ENCODE results near the gene UNG. TPM values are rescaled to one million over a fixed set of nuclear protein-coding genes. Genes with fewer than 3 reads are reported as not detected.

The UNG gene
- total and polyA plus RNA-seq, 8 donors = 13.8 to 27.2 (median 18.6) TPM

GRCh38 chr12:109130297-109131153 lies 33.1 kb downstream of the UNG start:
- intact Hi-C loops (cut with DNase I; ENCODE audit: low total_unique reads) = no loop called here
- H3K36me3 ChIP-seq = no peaks in the 10 kb centered on the region
- H3K27me3 ChIP-seq = no peaks in the 10 kb centered on the region
- H3K4me3 ChIP-seq = no peak overlapping the region
- H3K27ac ChIP-seq = peak overlapping the region in 4 of 5 donors; percentile 49 to 78 (median 56)
- no peak for DNase-seq
- H3K4me1 ChIP-seq = peaks cover 11 to 50% (median 29%) of the 10 kb centered on the region in 4 donors
- H3K9me3 ChIP-seq = no peaks in the 10 kb centered on the region
- WGBS, 5 donors = 74 to 86% (median 82%) methylated on average over 14 to 15 of the region's 15 CpGs
- TF ChIP-seq POLR2AphosphoS5 (IDR thresholded peaks at IDR 0.05) (no peak), EP300 (IDR thresholded peaks at IDR 0.05) (no peak), CTCF (IDR thresholded peaks at IDR 0.05) (no peak), POLR2A (IDR thresholded peaks at IDR 0.05) (no peak)

- TF ChIP-seq EP300 (IDR thresholded peaks at IDR 0.05) = no peak
- TF ChIP-seq CTCF (IDR thresholded peaks at IDR 0.05) = no peak
- no peak for TF ChIP-seq POLR2AphosphoS5 (IDR thresholded peaks at IDR 0.05)
- no peak for TF ChIP-seq POLR2A (IDR thresholded peaks at IDR 0.05)
These were observed 34.0 kb downstream of the UNG start for GRCh38 chr12:109131154-109132050.

GRCh38 chr12:109134186-109134917 lies 37.0 kb downstream of the UNG start:
- Histone ChIP-seq H3K4me1 (peaks cover 11 to 33% (median 20%) of the 10 kb centered on the region in 4 donors), H3K9me3 (no peaks in the 10 kb centered on the region), H3K27ac (peak overlapping the region in 3 of 5 donors; percentile 11 to 70 (median 39)), H3K36me3 (peaks cover 0 to 4% (median under 1%) of the 10 kb centered on the region in 4 donors), H3K4me3 (no peak overlapping the region), H3K27me3 (no peaks in the 10 kb centered on the region)
- intact Hi-C loops (cut with DNase I; ENCODE audit: low total_unique reads) = no loop called here
- 39 to 65% (median 51%) methylated on average over 5 to 6 of the region's 6 CpGs for WGBS, 5 donors
- TF ChIP-seq POLR2A (IDR thresholded peaks at IDR 0.05) (no peak), CTCF (IDR thresholded peaks at IDR 0.05) (peak in 4 of 7 experiments; percentile 11 to 45 (median 30)), POLR2AphosphoS5 (IDR thresholded peaks at IDR 0.05) (peak in 1 of 3 donors; percentile 27)
- DNase-seq = peak in 1 of 2 donors; percentile 31

More at GRCh38 chr12:109131154-109132050, 34.0 kb downstream of the UNG start:
- Histone ChIP-seq H3K9me3 (no peaks in the 10 kb centered on the region), H3K27me3 (no peaks in the 10 kb centered on the region), H3K4me1 (peaks cover 11 to 43% (median 26%) of the 10 kb centered on the region in 4 donors), H3K4me3 (peak overlapping the region in 1 of 4 donors; percentile 2), H3K36me3 (no peaks in the 10 kb centered on the region), H3K27ac (peak overlapping the region; percentile 5 to 78 (median 50))
- intact Hi-C loops (cut with DNase I; ENCODE audit: low total_unique reads) = no loop called here
- peak; percentile 27 to 71 for DNase-seq
- WGBS, 5 donors = 51 to 72% (median 59%) methylated on average over 19 to 24 of the region's 24 CpGs

Measured in stomach (tissue), 9 donors.